GM13976 (cell line): ENCODE measurements around the gene RNF146.

Experiments used
- DNase-seq: peaks from one replicate; pipeline ENCODE4 v3.0.0; 2012; ENCODE audit warnings: low spot score
- CTCF ChIP-seq: IDR thresholded peaks from 2 replicates; pipeline ENCODE4 v1.5.1; 2012; ENCODE audit warnings: borderline replicate concordance, mild to moderate bottlenecking; ENCODE audit not compliant: insufficient read depth; ENCODE audit errors: extremely low read depth, missing control alignments, control extremely low read depth
- in situ Hi-C: fragments of 300-500 bp; cut with MboI; formaldehyde crosslinking; loops from one replicate; pipeline ENCODE4 v1.12.0; 2022; ENCODE audit warnings: low sequenced_read_pairs, mixed read lengths, inconsistent platforms; ENCODE audit not compliant: unreplicated experiment

The RNF146 gene

GRCh38 chr6:127282184-127282583 is 15.5 kb downstream of the RNF146 start:
- no peak for TF ChIP-seq CTCF
- DNase-seq: no peak
- in situ Hi-C loops: no loop called here

GRCh38 chr6:127288705-127289104 is 22.0 kb downstream of the RNF146 start:
- in situ Hi-C loops: no loop called here
- no peak for DNase-seq
- TF ChIP-seq CTCF: no peak

- DNase-seq: no peak
- in situ Hi-C loops: no loop called here
- TF ChIP-seq CTCF: no peak
Observed at GRCh38 chr6:127289934-127290333, 23.3 kb downstream of the RNF146 start.

- in situ Hi-C loops: no loop called here
- TF ChIP-seq CTCF: no peak
- no peak for DNase-seq
Observed at GRCh38 chr6:127290391-127291265, 24.0 kb downstream of the RNF146 start.

- in situ Hi-C loops: no loop called here
- peak; percentile 16 for DNase-seq
- no peak for TF ChIP-seq CTCF
Observed at GRCh38 chr6:127291495-127291894, 24.8 kb downstream of the RNF146 start.

- DNase-seq: no peak
- in situ Hi-C loops: no loop called here
- TF ChIP-seq CTCF: no peak
Observed at GRCh38 chr6:127297502-127298070, 30.9 kb downstream of the RNF146 start.

- in situ Hi-C loops: no loop called here
- TF ChIP-seq CTCF: no peak
- DNase-seq: no peak
Observed at GRCh38 chr6:127298475-127298874, 31.8 kb downstream of the RNF146 start.
